ENCODE data around the gene CABCOCO1.
A peak's percentile ranks its signal among the peaks of the same experiment; 100 is the strongest.

The CABCOCO1 gene

GRCh38 chr10:61774031-61774430, 111.3 kb downstream of the CABCOCO1 start:
- POLR2A ChIA-PET: no interaction called here
- DNase-seq (ENCODE audit: extremely low spot score): no peak
- TF ChIP-seq FOXM1 (IDR thresholded peaks at IDR 0.05; ENCODE audit: borderline replicate concordance) (no peak), PKNOX1 (IDR thresholded peaks at IDR 0.05) (no peak), CTBP1 (IDR thresholded peaks at IDR 0.05; ENCODE audit: borderline replicate concordance) (no peak), SP1 (IDR thresholded peaks at IDR 0.05) (no peak), LEF1 (IDR thresholded peaks at IDR 0.05; ENCODE audit: borderline replicate concordance) (no peak), FOXA1 (IDR thresholded peaks at IDR 0.05) (no peak), L3MBTL2 (conservative IDR thresholded peaks at IDR 0.05) (no peak), ZNF384 (IDR thresholded peaks at IDR 0.05) (no peak), BHLHE40 (IDR thresholded peaks at IDR 0.05; ENCODE audit: borderline replicate concordance) (no peak), ARNT (IDR thresholded peaks at IDR 0.05) (no peak), NFRKB (IDR thresholded peaks at IDR 0.05) (no peak), SUZ12 (IDR thresholded peaks at IDR 0.05) (no peak), HDGF (IDR thresholded peaks at IDR 0.05; ENCODE audit: borderline replicate concordance) (no peak)
- CTCF ChIA-PET: no interaction called here

GRCh38 chr10:61775111-61775510, 112.4 kb downstream of the CABCOCO1 start:
- ChIA-PET CTCF (no interaction called here), POLR2A (no interaction called here)
- DNase-seq (ENCODE audit: extremely low spot score): no peak
- TF ChIP-seq PKNOX1 (IDR thresholded peaks at IDR 0.05): no peak

- ChIA-PET POLR2A (no interaction called here), CTCF (no interaction called here)
- no peak for DNase-seq (ENCODE audit: extremely low spot score)
- no peak for TF ChIP-seq CTBP1 (IDR thresholded peaks at IDR 0.05; ENCODE audit: borderline replicate concordance)
- no peak for TF ChIP-seq ARNT (IDR thresholded peaks at IDR 0.05)
- no peak for TF ChIP-seq FOXM1 (IDR thresholded peaks at IDR 0.05; ENCODE audit: borderline replicate concordance)
Measured at GRCh38 chr10:61776615-61777266, 114.0 kb downstream of the CABCOCO1 start.

- no peak for DNase-seq (ENCODE audit: extremely low spot score)
- no peak for TF ChIP-seq FOXK2 (IDR thresholded peaks at IDR 0.05)
- no peak for TF ChIP-seq HDGF (IDR thresholded peaks at IDR 0.05; ENCODE audit: borderline replicate concordance)
- TF ChIP-seq ELF4 (IDR thresholded peaks at IDR 0.05): no peak
- CTCF ChIA-PET: no interaction called here
- POLR2A ChIA-PET: no interaction called here
Measured at GRCh38 chr10:61778137-61778536, 115.4 kb downstream of the CABCOCO1 start.

GRCh38 chr10:61779276-61779675, 116.5 kb downstream of the CABCOCO1 start:
- ChIA-PET CTCF (no interaction called here), POLR2A (no interaction called here)
- peak; percentile 61 for TF ChIP-seq PKNOX1 (IDR thresholded peaks at IDR 0.05)
- TF ChIP-seq ARNT (IDR thresholded peaks at IDR 0.05): no peak
- no peak for TF ChIP-seq BHLHE40 (IDR thresholded peaks at IDR 0.05; ENCODE audit: borderline replicate concordance)
- no peak for DNase-seq (ENCODE audit: extremely low spot score)

GRCh38 chr10:61779950-61780659, 117.4 kb downstream of the CABCOCO1 start:
- CTCF ChIA-PET: no interaction called here
- peak; percentile 19 for DNase-seq (ENCODE audit: extremely low spot score)
- TF ChIP-seq ELF4 (IDR thresholded peaks at IDR 0.05) (no peak), FOXK2 (IDR thresholded peaks at IDR 0.05) (no peak), NFRKB (IDR thresholded peaks at IDR 0.05) (no peak), FOXM1 (IDR thresholded peaks at IDR 0.05; ENCODE audit: borderline replicate concordance) (no peak), PKNOX1 (IDR thresholded peaks at IDR 0.05) (no peak), BHLHE40 (IDR thresholded peaks at IDR 0.05; ENCODE audit: borderline replicate concordance) (no peak), SP1 (IDR thresholded peaks at IDR 0.05) (no peak), CTBP1 (IDR thresholded peaks at IDR 0.05; ENCODE audit: borderline replicate concordance) (no peak), L3MBTL2 (conservative IDR thresholded peaks at IDR 0.05) (no peak), HDGF (IDR thresholded peaks at IDR 0.05; ENCODE audit: borderline replicate concordance) (no peak), LEF1 (IDR thresholded peaks at IDR 0.05; ENCODE audit: borderline replicate concordance) (no peak), FOXA1 (IDR thresholded peaks at IDR 0.05) (no peak), ARNT (IDR thresholded peaks at IDR 0.05) (no peak), TARDBP (IDR thresholded peaks at IDR 0.05) (no peak), SUZ12 (IDR thresholded peaks at IDR 0.05) (no peak), ZNF384 (IDR thresholded peaks at IDR 0.05) (no peak)
- POLR2A ChIA-PET: no interaction called here
